ENCODE data around the gene RBPMS2.

RBPMS2 gene

GRCh38 chr15:64763874-64764273 is 11.5 kb downstream of the RBPMS2 start:
- no peak for TF ChIP-seq CTCF (IDR thresholded peaks at IDR 0.05; ENCODE audit: low read length, missing control alignments)
- DNase-seq (ENCODE audit: low read depth) = no peak
- no peak overlapping the region for H3K4me3 ChIP-seq (replicated peaks; ENCODE audit: low read depth, low read length)

- no peak for TF ChIP-seq CTCF (IDR thresholded peaks at IDR 0.05; ENCODE audit: low read length, missing control alignments)
- H3K4me3 ChIP-seq (replicated peaks; ENCODE audit: low read depth, low read length) = no peak overlapping the region
- no peak for DNase-seq (ENCODE audit: low read depth)
Measured at GRCh38 chr15:64763462-64763861, 11.9 kb downstream of the RBPMS2 start.

GRCh38 chr15:64763021-64763420 is 12.4 kb downstream of the RBPMS2 start:
- TF ChIP-seq CTCF (IDR thresholded peaks at IDR 0.05; ENCODE audit: low read length, missing control alignments) = no peak
- DNase-seq (ENCODE audit: low read depth) = no peak

GRCh38 chr15:64762546-64762945 is 12.8 kb downstream of the RBPMS2 start:
- TF ChIP-seq CTCF (IDR thresholded peaks at IDR 0.05; ENCODE audit: low read length, missing control alignments) = no peak
- no peak for DNase-seq (ENCODE audit: low read depth)

More at GRCh38 chr15:64763021-64763420, 12.4 kb downstream of the RBPMS2 start:
- no peak overlapping the region for H3K4me3 ChIP-seq (replicated peaks; ENCODE audit: low read depth, low read length)

GRCh38 chr15:64761156-64761555 is 14.2 kb downstream of the RBPMS2 start:
- TF ChIP-seq CTCF (IDR thresholded peaks at IDR 0.05; ENCODE audit: low read length, missing control alignments) = no peak
- no peak for DNase-seq (ENCODE audit: low read depth)
- no peak overlapping the region for H3K4me3 ChIP-seq (replicated peaks; ENCODE audit: low read depth, low read length)

More at GRCh38 chr15:64762546-64762945, 12.8 kb downstream of the RBPMS2 start:
- no peak overlapping the region for H3K4me3 ChIP-seq (replicated peaks; ENCODE audit: low read depth, low read length)

GRCh38 chr15:64760056-64760455 is 15.3 kb downstream of the RBPMS2 start:
- H3K4me3 ChIP-seq (replicated peaks; ENCODE audit: low read depth, low read length) = no peak overlapping the region
- no peak for DNase-seq (ENCODE audit: low read depth)
- TF ChIP-seq CTCF (IDR thresholded peaks at IDR 0.05; ENCODE audit: low read length, missing control alignments) = no peak

- no peak overlapping the region for H3K4me3 ChIP-seq (replicated peaks; ENCODE audit: low read depth, low read length)
- TF ChIP-seq CTCF (IDR thresholded peaks at IDR 0.05; ENCODE audit: low read length, missing control alignments) = no peak
- DNase-seq (ENCODE audit: low read depth) = no peak
Measured at GRCh38 chr15:64755427-64755940, 19.9 kb downstream of the RBPMS2 start.

Data from fibroblast of pulmonary artery (primary cell).